ENCODE results near the gene KCNMB2.

KCNMB2 gene

GRCh38 chr3:178568911-178569310 lies 32.7 kb downstream of the KCNMB2 start:
- no peak for TF ChIP-seq POLR2AphosphoS5 (IDR thresholded peaks at IDR 0.05; ENCODE audit: low read depth)
- no peak for TF ChIP-seq GABPA (IDR thresholded peaks at IDR 0.05; ENCODE audit: low read depth)
- no peak for TF ChIP-seq SPI1 (IDR thresholded peaks at IDR 0.05; ENCODE audit: borderline replicate concordance, low read depth)
- no peak for TF ChIP-seq REST (IDR thresholded peaks at IDR 0.05; ENCODE audit: insufficient replicate concordance, low read depth)
- TF ChIP-seq CTCF (IDR thresholded peaks at IDR 0.05; ENCODE audit: insufficient read depth, low read length), result no peak
- no peak for DNase-seq (ENCODE audit: low read depth in 1 of 2, low spot score in 1 of 2)
- Histone ChIP-seq H3K27me3 (ENCODE audit: insufficient read depth, poor library complexity, severe bottlenecking) (no peaks in the 10 kb centered on the region), H3K4me3 (replicated peaks; ENCODE audit: insufficient read depth, low read length) (no peak overlapping the region), H3K27ac (replicated peaks) (no peak overlapping the region)

- no peak for TF ChIP-seq REST (IDR thresholded peaks at IDR 0.05; ENCODE audit: insufficient replicate concordance, low read depth)
- no peak for TF ChIP-seq CTCF (IDR thresholded peaks at IDR 0.05; ENCODE audit: insufficient read depth, low read length)
- no peak for TF ChIP-seq GABPA (IDR thresholded peaks at IDR 0.05; ENCODE audit: low read depth)
- TF ChIP-seq SPI1 (IDR thresholded peaks at IDR 0.05; ENCODE audit: borderline replicate concordance, low read depth), result no peak
- TF ChIP-seq POLR2AphosphoS5 (IDR thresholded peaks at IDR 0.05; ENCODE audit: low read depth), result no peak
- Histone ChIP-seq H3K27ac (replicated peaks) (no peak overlapping the region), H3K27me3 (ENCODE audit: insufficient read depth, poor library complexity, severe bottlenecking) (no peaks in the 10 kb centered on the region), H3K4me3 (replicated peaks; ENCODE audit: insufficient read depth, low read length) (no peak overlapping the region)
- no peak for DNase-seq (ENCODE audit: low read depth in 1 of 2, low spot score in 1 of 2)
These were observed 33.6 kb downstream of the KCNMB2 start for GRCh38 chr3:178569826-178570225.

GRCh38 chr3:178583963-178584575 lies 47.8 kb downstream of the KCNMB2 start:
- Histone ChIP-seq H3K27ac (replicated peaks) (no peak overlapping the region), H3K4me3 (replicated peaks; ENCODE audit: insufficient read depth, low read length) (no peak overlapping the region), H3K27me3 (ENCODE audit: insufficient read depth, poor library complexity, severe bottlenecking) (no peaks in the 10 kb centered on the region)
- no peak for TF ChIP-seq POLR2AphosphoS5 (IDR thresholded peaks at IDR 0.05; ENCODE audit: low read depth)
- TF ChIP-seq SPI1 (IDR thresholded peaks at IDR 0.05; ENCODE audit: borderline replicate concordance, low read depth), result no peak
- DNase-seq (ENCODE audit: low read depth in 1 of 2, low spot score in 1 of 2), result no peak

GRCh38 chr3:178584722-178585380 lies 48.6 kb downstream of the KCNMB2 start:
- DNase-seq (ENCODE audit: low read depth in 1 of 2, low spot score in 1 of 2), result no peak
- TF ChIP-seq POLR2AphosphoS5 (IDR thresholded peaks at IDR 0.05; ENCODE audit: low read depth) (no peak), SPI1 (IDR thresholded peaks at IDR 0.05; ENCODE audit: borderline replicate concordance, low read depth) (no peak), CTCF (IDR thresholded peaks at IDR 0.05; ENCODE audit: insufficient read depth, low read length) (no peak), REST (IDR thresholded peaks at IDR 0.05; ENCODE audit: insufficient replicate concordance, low read depth) (no peak)
- H3K27me3 ChIP-seq (ENCODE audit: insufficient read depth, poor library complexity, severe bottlenecking), result no peaks in the 10 kb centered on the region
- H3K4me3 ChIP-seq (replicated peaks; ENCODE audit: insufficient read depth, low read length), result no peak overlapping the region
- no peak overlapping the region for H3K27ac ChIP-seq (replicated peaks)

All from HL-60 (cell line).